Thyroid gland (tissue), 4 donors: Measurements from ENCODE around the gene CHAD.

Source experiments
- CTCF ChIP-seq, 6 experiments: fragments of 200-600 bp in 3 of 6; fragments of 450-650 bp in 3 of 6; sonication (generic) in 3 of 6; IDR thresholded peaks; one replicate each; pipeline ENCODE4 v1.5.1; 2016 to 2019; ENCODE audit warnings: antibody characterized with exemption in 6 of 6, mild to moderate bottlenecking in 2 of 6, inconsistent platforms in 1 of 6, moderate library complexity in 1 of 6
- POLR2A ChIP-seq, 2 donors: fragments of 450-650 bp; IDR thresholded peaks; one replicate each; pipeline ENCODE4 v1.6.1; 2017; ENCODE audit warnings: antibody characterized with exemption in 2 of 2, mild to moderate bottlenecking in 2 of 2, moderate library complexity in 1 of 2

GRCh38 chr17:50484386-50485155 is 15.9 kb upstream of the CHAD start:
- TF ChIP-seq CTCF (IDR thresholded peaks at IDR 0.05) (no peak), POLR2A (IDR thresholded peaks at IDR 0.05) (no peak)
